HG03520 (cell line): ENCODE data around the gene WWOX.

ENCODE experiments used
- ATAC-seq: cut with Tn5 transposase; IDR thresholded peaks from one replicate; pipeline ENCODE4 v1.9.1; 2021; ENCODE audit warnings: mild to moderate bottlenecking, moderate library complexity; ENCODE audit not compliant: unreplicated experiment

The WWOX gene

GRCh38 chr16:79261481-79261940, 1162.1 kb downstream of the WWOX start:
- no peak for ATAC-seq

DNA sequence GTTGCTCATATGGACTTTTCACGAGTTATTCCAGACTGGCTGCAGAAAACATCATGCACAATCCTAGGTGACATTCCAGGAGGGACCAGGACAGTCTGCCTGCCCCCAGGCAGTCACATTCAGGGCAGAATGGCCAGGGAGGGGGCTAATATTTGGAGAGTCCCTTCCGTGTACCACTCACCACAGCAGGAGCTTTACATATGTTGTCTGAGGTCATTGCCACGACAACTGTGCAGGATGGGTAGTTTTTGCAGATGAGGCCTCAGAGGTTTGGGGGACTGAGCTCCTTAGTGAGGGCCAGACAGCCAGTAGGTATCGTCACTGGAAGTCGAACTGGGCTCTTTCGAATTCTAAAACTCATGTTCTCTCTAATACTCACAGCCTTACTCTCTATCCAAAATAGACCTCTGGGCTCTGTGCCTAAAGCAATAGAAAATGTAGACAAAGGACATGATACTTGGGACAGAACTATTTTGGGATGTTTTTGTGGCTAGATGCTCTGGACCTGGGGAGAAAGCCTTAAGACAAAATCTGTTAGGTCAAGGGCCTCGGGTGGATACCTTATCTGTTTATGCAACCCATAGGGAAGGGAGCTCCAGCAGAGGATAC, 1162.6 kb downstream of the WWOX start:
- ATAC-seq = no peak
